IMR-90 (cell line): ENCODE results near the gene CRY2. TPM values are rescaled to one million over a fixed set of nuclear protein-coding genes. Genes with fewer than 3 reads are reported as not detected.

Experiments used
- ATAC-seq: fragments of 200-7000 bp; cut with Tn5 transposase; 2 replicates; pipeline ENCODE4 v1.9.1; 2020; ENCODE audit warnings: low read depth, mild to moderate bottlenecking, moderate library complexity
- BruUV-seq: library from RNA; stranded (reverse); fragments of 400-500 nt; replicated peaks from 2 replicates; lab custom pipeline; 2021; lab: Mats Ljungman, UMichigan
- CTCF ChIA-PET: fragments of 300-600 bp; formaldehyde crosslinking; extraction: SDS; loops from one replicate; lab custom pipeline; 2021; ENCODE audit warnings: antibody characterized with exemption; lab: Yijun Ruan, JAX
- POLR2A ChIA-PET: fragments of 300-600 bp; sonication (Branson Sonifier 250); formaldehyde crosslinking; loops from one replicate; lab custom pipeline; 2022; ENCODE audit warnings: antibody characterized with exemption; ENCODE audit not compliant: unreplicated experiment; lab: Charles Lee
- DNase-seq: peaks from one replicate; pipeline ENCODE4 v3.0.0; 2013
- H2AFZ ChIP-seq: replicated peaks from 2 replicates; pipeline ENCODE3; 2013; ENCODE audit warnings: low read length, mild to moderate bottlenecking; ENCODE audit not compliant: poor library complexity
- H2AK5ac ChIP-seq: 2 replicates; pipeline ENCODE4 v1.6.1; 2013; ENCODE audit warnings: low read depth, low read length, inconsistent platforms
- H2AK9ac ChIP-seq: replicated peaks from 2 replicates; pipeline ENCODE3; 2013; ENCODE audit warnings: mild to moderate bottlenecking, low read depth, low read length, moderate library complexity; ENCODE audit not compliant: poor library complexity
- H2BK120ac ChIP-seq: 2 replicates; pipeline ENCODE4 v1.6.1; 2013; ENCODE audit warnings: low read depth, low read length, inconsistent platforms
- H2BK15ac ChIP-seq: 3 replicates; pipeline ENCODE4 v1.6.1; 2013; ENCODE audit warnings: low read depth, low read length, inconsistent platforms
- H2BK20ac ChIP-seq: 2 replicates; pipeline ENCODE4 v1.6.1; 2013; ENCODE audit warnings: low read depth, mild to moderate bottlenecking, inconsistent platforms, low read length, moderate library complexity
- H2BK5ac ChIP-seq: 2 replicates; pipeline ENCODE4 v1.6.1; 2013; ENCODE audit warnings: mild to moderate bottlenecking, low read depth, low read length, inconsistent platforms; ENCODE audit not compliant: poor library complexity, severe bottlenecking
- H3K14ac ChIP-seq: replicated peaks from 2 replicates; pipeline ENCODE4 v1.6.1; 2013; ENCODE audit warnings: low read depth, low read length, inconsistent platforms
- H3K18ac ChIP-seq: 2 replicates; pipeline ENCODE4 v1.6.1; 2013; ENCODE audit warnings: low read depth, low read length, control low read depth
- H3K23ac ChIP-seq: 2 replicates; pipeline ENCODE4 v1.6.1; 2013; ENCODE audit warnings: low read depth, low read length, inconsistent platforms
- H3K27ac ChIP-seq: 2 replicates; pipeline ENCODE4 v1.5.1; 2013; ENCODE audit warnings: mild to moderate bottlenecking, control low read depth, low read length; ENCODE audit not compliant: insufficient read depth
- H3K27me3 ChIP-seq: 2 replicates; pipeline ENCODE4 v1.6.1; 2013; ENCODE audit warnings: low read length; ENCODE audit not compliant: control insufficient read depth, insufficient read depth
- H3K36me3 ChIP-seq: 2 replicates; pipeline ENCODE4 v1.6.1; 2013; ENCODE audit warnings: low read length, mixed read lengths; ENCODE audit not compliant: control insufficient read depth, insufficient read depth
- H3K4ac ChIP-seq: 2 replicates; pipeline ENCODE4 v1.6.1; 2013; ENCODE audit warnings: low read depth, low read length, inconsistent platforms
- H3K4me1 ChIP-seq: 2 replicates; pipeline ENCODE4 v1.6.1; 2013; ENCODE audit warnings: low read length, mixed read lengths; ENCODE audit not compliant: control insufficient read depth, insufficient read depth
- H3K4me2 ChIP-seq: 2 replicates; pipeline ENCODE4 v1.6.1; 2013; ENCODE audit warnings: low read depth, mild to moderate bottlenecking, control low read depth, low read length, moderate library complexity
- H3K4me3 ChIP-seq: 2 replicates; pipeline ENCODE4 v1.5.1; 2013; ENCODE audit warnings: low read depth, mild to moderate bottlenecking, control low read depth, low read length, moderate library complexity; ENCODE audit not compliant: insufficient read depth
- H3K56ac ChIP-seq: 2 replicates; pipeline ENCODE4 v1.6.1; 2013; ENCODE audit warnings: low read length, inconsistent platforms; ENCODE audit not compliant: insufficient read depth; ENCODE audit errors: extremely low read depth
- H3K79me1 ChIP-seq, 2 experiments: 2 replicates each; pipeline ENCODE4 v1.6.1; 2013; ENCODE audit warnings: low read length in 2 of 2, inconsistent platforms in 1 of 2, low read depth in 1 of 2
- H3K9ac ChIP-seq: 2 replicates; pipeline ENCODE4 v1.6.1; 2013; ENCODE audit warnings: low read depth, low read length, control low read depth
- H3K9me1 ChIP-seq: 2 replicates; pipeline ENCODE4 v1.6.1; 2013; ENCODE audit warnings: low read length, inconsistent platforms; ENCODE audit not compliant: insufficient read depth
- H3K9me3 ChIP-seq: 2 replicates; pipeline ENCODE4 v1.6.1; 2013; ENCODE audit warnings: low read length; ENCODE audit not compliant: control insufficient read depth, insufficient read depth
- H4K20me1 ChIP-seq: 2 replicates; pipeline ENCODE4 v1.6.1; 2013; ENCODE audit warnings: low read length, inconsistent platforms; ENCODE audit not compliant: insufficient read depth
- H4K5ac ChIP-seq: 2 replicates; pipeline ENCODE4 v1.6.1; 2013; ENCODE audit warnings: mild to moderate bottlenecking, low read depth, low read length, control low read depth
- H4K8ac ChIP-seq, 2 experiments: 2 replicates each; pipeline ENCODE4 v1.6.1; 2013; ENCODE audit warnings: low read depth in 2 of 2, low read length in 2 of 2, control low read depth in 1 of 2, inconsistent platforms in 1 of 2
- H4K91ac ChIP-seq: 2 replicates; pipeline ENCODE4 v1.6.1; 2013; ENCODE audit warnings: low read depth, low read length, inconsistent platforms; ENCODE audit not compliant: insufficient read depth
- FOS ChIP-seq: fragments of 150-350 bp; IDR thresholded peaks from 2 replicates; pipeline ENCODE4 v1.6.1; 2016; ENCODE audit warnings: low read depth, low read length
- MAFK ChIP-seq: IDR thresholded peaks from 2 replicates; pipeline ENCODE4 v1.6.1; 2012; ENCODE audit warnings: low read depth, low read length, improper control_type of control experiment
- RFX5 ChIP-seq: IDR thresholded peaks from 2 replicates; pipeline ENCODE4 v1.8.0; 2012; ENCODE audit warnings: low read depth, mild to moderate bottlenecking, low read length, moderate library complexity
- SMC3 ChIP-seq: fragments of 150-350 bp; IDR thresholded peaks from 2 replicates; pipeline ENCODE4 v1.6.1; 2016; ENCODE audit warnings: low read depth, mild to moderate bottlenecking, antibody characterized with exemption, low read length, moderate library complexity
- WGBS, 2 experiments: methylation state at CpG; one replicate each; pipeline versions ENCODE4 v1.1.5 to v1.1.7; 2013; ENCODE audit warnings: missing lambda C conversion rate in 2 of 2; ENCODE audit not compliant: insufficient read length in 1 of 2; ENCODE audit errors: extremely low coverage in 2 of 2; 5-methylcytosine and 5-hydroxymethylcytosine counted together
- dilution Hi-C: fragments of 300-500 bp; cut with HindIII; formaldehyde crosslinking; loops from one replicate; pipeline ENCODE4 v1.14.3; 2018; ENCODE audit warnings: low sequenced_read_pairs; ENCODE audit not compliant: unreplicated experiment
- in situ Hi-C: fragments of 300-500 bp; cut with MboI; formaldehyde crosslinking; loops from 3 replicates; pipeline ENCODE4 v1.14.3; 2019; ENCODE audit warnings: low sequenced_read_pairs, inconsistent platforms, mixed read lengths
- intact Hi-C: fragments of 100-400 bp; cut with micrococcal nuclease; formaldehyde crosslinking; loops from 2 replicates; pipeline ENCODE4 v1.10.0; 2022
- polyA plus RNA-seq, 3 experiments: library from polyadenylated mRNA; depleted of rRNA; stranded (reverse); fragments of >200 nt; gene quantifications; 2 replicates each; pipeline ENCODE4 v1.2.3, GENCODE V29; 2012; ENCODE audit warnings: low replicate concordance in 1 of 3
- total RNA-seq: library from RNA; depleted of rRNA; stranded (reverse); fragments of >200 nt; gene quantifications from 2 replicates; pipeline ENCODE4 v1.2.3, GENCODE V29; 2012

CRY2 gene
- total and polyA plus RNA-seq, 2 of the 4 experiments (the other 2 are of a cell fraction): 12.2 to 13.1 TPM

DNA sequence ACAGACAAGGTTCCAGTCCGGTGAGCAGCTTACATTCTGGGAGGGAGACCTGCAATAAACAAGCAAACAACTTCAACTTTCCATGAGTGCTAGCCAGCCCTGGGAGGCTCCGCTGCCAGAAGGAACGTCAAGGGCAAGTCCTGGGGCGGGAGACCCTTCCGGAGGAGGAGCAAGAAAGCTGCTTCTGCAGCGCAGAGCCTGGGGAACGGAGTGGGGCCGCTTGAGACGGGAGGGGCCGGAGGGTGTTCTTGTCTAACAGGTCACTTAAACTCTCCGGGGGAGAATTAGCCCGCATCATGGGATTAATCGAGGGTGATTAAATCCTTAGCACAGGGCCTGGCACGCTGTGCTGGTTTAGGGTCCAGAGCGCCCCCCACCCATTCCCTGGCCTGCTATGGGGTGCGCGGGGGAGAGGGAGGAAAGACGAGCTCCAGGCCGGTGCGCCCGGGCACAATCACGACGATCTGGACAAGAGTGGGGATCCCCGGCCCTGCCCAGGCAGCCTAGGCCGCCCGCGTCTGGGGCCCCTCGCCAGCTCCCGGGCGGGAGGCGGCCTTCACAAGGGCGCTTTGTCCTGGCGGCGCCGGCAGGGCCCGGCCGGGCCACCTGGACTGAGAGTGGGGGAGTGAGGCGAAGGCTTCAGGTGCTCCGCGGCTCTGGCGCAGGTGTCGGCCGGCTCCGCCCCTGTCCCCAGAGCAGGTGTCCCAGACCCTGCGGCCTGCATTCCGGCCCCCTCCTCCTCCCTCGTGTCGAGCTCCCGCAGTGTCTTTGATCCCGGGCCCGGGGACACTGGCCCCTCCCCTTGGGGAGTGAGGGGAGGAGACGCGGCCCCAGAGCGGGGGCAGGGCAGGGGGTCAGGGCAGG lies 74.5 kb downstream of the CRY2 start:
- Histone ChIP-seq H3K18ac (no peak overlapping the region), H3K27me3 (peaks cover 45% of the 10 kb centered on the region), H3K56ac (no peak overlapping the region), H2AFZ (no peak overlapping the region), H3K79me1 (peaks cover 6 to 8% of the 10 kb centered on the region in 2 experiments), H3K14ac (no peak overlapping the region), H2BK120ac (no peak overlapping the region), H4K20me1 (peaks cover 3% of the 10 kb centered on the region), H2BK15ac (no peak overlapping the region), H3K4ac (no peak overlapping the region), H3K9me3 (no peaks in the 10 kb centered on the region), H3K4me2 (no peak overlapping the region), H3K4me1 (no peaks in the 10 kb centered on the region), H3K9me1 (0 out of 2 replicates have a peak, but pooled peaks cover 5% of the 10 kb centered on the region), H2AK5ac (no peak overlapping the region), H3K27ac (no peak overlapping the region), H3K4me3 (no peak overlapping the region), H3K36me3 (no peaks in the 10 kb centered on the region), H3K9ac (no peak overlapping the region), H2BK20ac (no peak overlapping the region), H3K23ac (no peak overlapping the region), H4K5ac (no peak overlapping the region), H2BK5ac (no peak overlapping the region), H4K8ac (no peak overlapping the region), H2AK9ac (no peak overlapping the region), H4K91ac (no peak overlapping the region)
- no TSS peak for BruUV-seq
- DNase-seq: no peak
- CTCF ChIA-PET: no interaction called here
- 22% methylated on average over 7 of the region's 54 CpGs; no CpG with 5 or more reads in 1 of the 2 experiments for WGBS, 2 experiments
- dilution Hi-C loops: no loop called here
- TF ChIP-seq SMC3 (no peak), MAFK (no peak), RFX5 (no peak), FOS (no peak)
- in situ Hi-C loops: no loop called here
- POLR2A ChIA-PET: no interaction called here
- intact Hi-C loops: no loop called here
- no peak for ATAC-seq
